Transverse colon (tissue), 3 donors: ENCODE results near the gene ST3GAL4.

Source experiments
- EP300 ChIP-seq: sonication (generic); formaldehyde crosslinking; IDR thresholded peaks from one replicate; pipeline ENCODE4 v1.6.1; 2017; ENCODE audit warnings: antibody characterized with exemption, low read depth
- POLR2A ChIP-seq: fragments of 450-650 bp; IDR thresholded peaks from one replicate; pipeline ENCODE4 v1.6.1; 2016; ENCODE audit warnings: antibody characterized with exemption, mild to moderate bottlenecking, moderate library complexity
- TF ChIP-seq, protein P1 (sequence below), 5 experiments: fragments of 200-600 bp in 3 of 5; fragments of 450-650 bp in 2 of 5; sonication (generic) in 3 of 5; IDR thresholded peaks; 1 replicate in 2 of 5; 2 replicates in 3 of 5; pipeline ENCODE4 v1.5.1; 2016 to 2017; ENCODE audit warnings: antibody characterized with exemption in 5 of 5, inconsistent platforms in 3 of 5, mild to moderate bottlenecking in 2 of 5, moderate library complexity in 1 of 5

DNA sequence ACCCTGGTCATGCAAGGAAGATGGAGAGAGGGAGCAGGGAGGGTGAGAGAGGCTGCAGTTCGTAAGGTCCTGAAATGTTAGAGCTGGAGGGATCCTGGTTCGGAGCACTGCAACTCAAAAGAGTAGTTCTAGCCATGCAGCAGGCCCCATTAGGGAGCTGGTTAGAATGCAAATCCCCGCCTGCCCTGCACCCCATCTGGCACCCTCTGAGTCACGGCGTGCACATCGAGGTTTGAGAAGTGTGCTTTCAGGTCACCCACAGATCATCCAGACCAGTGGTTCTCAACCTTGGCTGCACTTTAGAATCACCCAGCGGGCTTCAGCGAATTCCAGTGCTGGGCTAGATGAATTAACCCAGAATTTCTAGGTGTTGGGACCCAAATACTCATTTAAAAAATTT is 48.2 kb downstream of the ST3GAL4 start:
- TF ChIP-seq, protein P1, sequence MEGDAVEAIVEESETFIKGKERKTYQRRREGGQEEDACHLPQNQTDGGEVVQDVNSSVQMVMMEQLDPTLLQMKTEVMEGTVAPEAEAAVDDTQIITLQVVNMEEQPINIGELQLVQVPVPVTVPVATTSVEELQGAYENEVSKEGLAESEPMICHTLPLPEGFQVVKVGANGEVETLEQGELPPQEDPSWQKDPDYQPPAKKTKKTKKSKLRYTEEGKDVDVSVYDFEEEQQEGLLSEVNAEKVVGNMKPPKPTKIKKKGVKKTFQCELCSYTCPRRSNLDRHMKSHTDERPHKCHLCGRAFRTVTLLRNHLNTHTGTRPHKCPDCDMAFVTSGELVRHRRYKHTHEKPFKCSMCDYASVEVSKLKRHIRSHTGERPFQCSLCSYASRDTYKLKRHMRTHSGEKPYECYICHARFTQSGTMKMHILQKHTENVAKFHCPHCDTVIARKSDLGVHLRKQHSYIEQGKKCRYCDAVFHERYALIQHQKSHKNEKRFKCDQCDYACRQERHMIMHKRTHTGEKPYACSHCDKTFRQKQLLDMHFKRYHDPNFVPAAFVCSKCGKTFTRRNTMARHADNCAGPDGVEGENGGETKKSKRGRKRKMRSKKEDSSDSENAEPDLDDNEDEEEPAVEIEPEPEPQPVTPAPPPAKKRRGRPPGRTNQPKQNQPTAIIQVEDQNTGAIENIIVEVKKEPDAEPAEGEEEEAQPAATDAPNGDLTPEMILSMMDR (IDR thresholded peaks at IDR 0.05), result no peak
- TF ChIP-seq EP300 (no peak), POLR2A (no peak)
